ENCODE data around the gene SLC25A33. TPM values are rescaled to one million over a fixed set of nuclear protein-coding genes. Genes with fewer than 3 reads are reported as not detected.
"Not testable (repeated sequence)": the region's sequence is repeated elsewhere in the genome, so short reads cannot be mapped to it uniquely, and the experiment has no call there.

The SLC25A33 gene
- polyA plus RNA-seq, 1 donor (not counting 4 experiments of a cell fraction or from before 2014, with no cell fraction given): 4.5 TPM

DNA sequence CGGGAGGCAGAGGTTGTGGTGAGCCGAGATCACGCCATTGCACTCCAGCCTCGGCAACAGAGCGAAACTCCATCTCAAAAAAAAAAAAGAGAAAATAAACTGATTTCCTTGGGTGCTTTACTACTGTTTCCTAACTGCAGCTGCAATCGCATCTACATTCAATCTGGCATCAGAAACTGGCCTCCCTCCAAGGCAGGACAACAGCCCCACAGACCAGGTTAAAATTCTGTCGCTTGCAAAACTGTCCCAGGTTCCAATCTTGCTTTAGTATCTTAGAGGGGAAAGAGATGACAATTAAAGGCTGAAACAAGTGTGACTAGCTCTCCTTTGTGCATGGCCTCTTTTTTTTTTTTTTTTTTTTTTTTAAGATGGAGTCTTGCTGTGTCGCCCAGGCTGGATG lies 32.4 kb upstream of the SLC25A33 start:
- Histone ChIP-seq H4K20me1 (ENCODE audit: control insufficient read depth, extremely low read depth, insufficient read depth, low read length) (no peaks in the 10 kb centered on the region), H3K79me2 (ENCODE audit: control insufficient read depth, insufficient read depth, low read length) (no peaks in the 10 kb centered on the region), H3K27me3 (ENCODE audit: control insufficient read depth, extremely low read depth, insufficient read depth, low read length) (no peaks in the 10 kb centered on the region), H3K4me3 (ENCODE audit: control insufficient read depth in 2 of 3, extremely low read depth in 1 of 3, insufficient read depth in 2 of 3, low read depth in 1 of 3, low read length in 3 of 3) (no peak overlapping the region), H3K4me2 (ENCODE audit: control insufficient read depth, extremely low read depth, insufficient read depth, low read depth, low read length) (no peak overlapping the region), H3K27ac (ENCODE audit: control insufficient read depth, insufficient read depth, low read length) (no peak overlapping the region), H2AFZ (ENCODE audit: control insufficient read depth, low read length) (no peak overlapping the region), H3K9me3 (ENCODE audit: control insufficient read depth, low read depth, low read length) (no peaks in the 10 kb centered on the region), H3K9ac (ENCODE audit: control insufficient read depth, extremely low read depth, insufficient read depth, low read length) (no peak overlapping the region), H3K9me1 (ENCODE audit: control insufficient read depth, extremely low read depth, insufficient read depth, low read length) (no peaks in the 10 kb centered on the region), H3K36me3 (ENCODE audit: control insufficient read depth in 2 of 2, extremely low read depth in 1 of 2, insufficient read depth in 2 of 2, low read length in 2 of 2) (no peaks in the 10 kb centered on the region), H3K4me1 (ENCODE audit: control insufficient read depth, extremely low read depth, insufficient read depth, low read length) (no peaks in the 10 kb centered on the region)
- dilution Hi-C loops (cut with MboI; ENCODE audit: extremely low pct_ligation_motif_present, low sequenced_read_pairs): no loop called here
- no peak for TF ChIP-seq EZH2 (IDR thresholded peaks at IDR 0.05; ENCODE audit: low read length)
- TF ChIP-seq, protein P1, sequence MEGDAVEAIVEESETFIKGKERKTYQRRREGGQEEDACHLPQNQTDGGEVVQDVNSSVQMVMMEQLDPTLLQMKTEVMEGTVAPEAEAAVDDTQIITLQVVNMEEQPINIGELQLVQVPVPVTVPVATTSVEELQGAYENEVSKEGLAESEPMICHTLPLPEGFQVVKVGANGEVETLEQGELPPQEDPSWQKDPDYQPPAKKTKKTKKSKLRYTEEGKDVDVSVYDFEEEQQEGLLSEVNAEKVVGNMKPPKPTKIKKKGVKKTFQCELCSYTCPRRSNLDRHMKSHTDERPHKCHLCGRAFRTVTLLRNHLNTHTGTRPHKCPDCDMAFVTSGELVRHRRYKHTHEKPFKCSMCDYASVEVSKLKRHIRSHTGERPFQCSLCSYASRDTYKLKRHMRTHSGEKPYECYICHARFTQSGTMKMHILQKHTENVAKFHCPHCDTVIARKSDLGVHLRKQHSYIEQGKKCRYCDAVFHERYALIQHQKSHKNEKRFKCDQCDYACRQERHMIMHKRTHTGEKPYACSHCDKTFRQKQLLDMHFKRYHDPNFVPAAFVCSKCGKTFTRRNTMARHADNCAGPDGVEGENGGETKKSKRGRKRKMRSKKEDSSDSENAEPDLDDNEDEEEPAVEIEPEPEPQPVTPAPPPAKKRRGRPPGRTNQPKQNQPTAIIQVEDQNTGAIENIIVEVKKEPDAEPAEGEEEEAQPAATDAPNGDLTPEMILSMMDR (optimal IDR thresholded peaks at IDR 0.05 in 1 of 3, IDR thresholded peaks at IDR 0.05 in 1 of 3, conservative IDR thresholded peaks at IDR 0.05 in 1 of 3; ENCODE audit: extremely low read depth in 1 of 3, insufficient read depth in 2 of 3, low read length in 3 of 3): no peak
- DNase-seq (ENCODE audit: low read depth, low spot score): no peak
- no peak for FAIRE-seq

DNA sequence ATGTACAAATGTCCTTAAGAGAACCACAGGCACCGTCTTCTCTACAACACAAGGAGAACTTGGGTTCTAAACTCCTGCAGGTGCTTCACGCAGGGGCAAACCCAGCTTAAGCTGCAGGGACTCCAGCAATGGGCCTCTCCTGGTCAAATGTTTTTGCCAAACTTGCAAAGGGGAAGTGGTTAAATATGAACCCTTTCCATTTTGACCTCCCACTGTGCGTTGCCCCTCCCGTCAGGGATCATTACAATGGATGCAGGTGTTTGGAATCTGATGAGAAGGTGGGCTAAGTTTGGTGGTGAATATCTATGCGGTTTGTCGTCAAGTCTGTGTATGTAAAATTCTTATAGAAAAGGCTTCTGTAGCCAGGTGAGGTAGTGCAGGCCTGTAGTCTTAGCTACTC lies 29.1 kb upstream of the SLC25A33 start:
- H3K79me2 ChIP-seq (ENCODE audit: control insufficient read depth, insufficient read depth, low read length): no peaks in the 10 kb centered on the region
- H3K36me3 ChIP-seq (ENCODE audit: control insufficient read depth in 2 of 2, extremely low read depth in 1 of 2, insufficient read depth in 2 of 2, low read length in 2 of 2): no peaks in the 10 kb centered on the region
- H3K4me3 ChIP-seq (ENCODE audit: control insufficient read depth in 2 of 3, extremely low read depth in 1 of 3, insufficient read depth in 2 of 3, low read depth in 1 of 3, low read length in 3 of 3): no peak overlapping the region
- H3K4me2 ChIP-seq (ENCODE audit: control insufficient read depth, extremely low read depth, insufficient read depth, low read depth, low read length): no peak overlapping the region
- H3K4me1 ChIP-seq (ENCODE audit: control insufficient read depth, extremely low read depth, insufficient read depth, low read length): no peaks in the 10 kb centered on the region
- no peak overlapping the region for H3K9ac ChIP-seq (ENCODE audit: control insufficient read depth, extremely low read depth, insufficient read depth, low read length)
- no peak overlapping the region for H3K27ac ChIP-seq (ENCODE audit: control insufficient read depth, insufficient read depth, low read length)
- H3K27me3 ChIP-seq (ENCODE audit: control insufficient read depth, extremely low read depth, insufficient read depth, low read length): no peaks in the 10 kb centered on the region
- H3K9me1 ChIP-seq (ENCODE audit: control insufficient read depth, extremely low read depth, insufficient read depth, low read length): no peaks in the 10 kb centered on the region
- no peak for DNase-seq (ENCODE audit: low read depth, low spot score)
- no peak for FAIRE-seq
- no peak for TF ChIP-seq EZH2 (IDR thresholded peaks at IDR 0.05; ENCODE audit: low read length)
- TF ChIP-seq, protein P1 (optimal IDR thresholded peaks at IDR 0.05 in 1 of 3, IDR thresholded peaks at IDR 0.05 in 1 of 3, conservative IDR thresholded peaks at IDR 0.05 in 1 of 3; ENCODE audit: extremely low read depth in 1 of 3, insufficient read depth in 2 of 3, low read length in 3 of 3): no peak
- dilution Hi-C loops (cut with MboI; ENCODE audit: extremely low pct_ligation_motif_present, low sequenced_read_pairs): no loop called here
- no peak overlapping the region for H2AFZ ChIP-seq (ENCODE audit: control insufficient read depth, low read length)
- no peaks in the 10 kb centered on the region for H3K9me3 ChIP-seq (ENCODE audit: control insufficient read depth, low read depth, low read length)
- H4K20me1 ChIP-seq (ENCODE audit: control insufficient read depth, extremely low read depth, insufficient read depth, low read length): no peaks in the 10 kb centered on the region

DNA sequence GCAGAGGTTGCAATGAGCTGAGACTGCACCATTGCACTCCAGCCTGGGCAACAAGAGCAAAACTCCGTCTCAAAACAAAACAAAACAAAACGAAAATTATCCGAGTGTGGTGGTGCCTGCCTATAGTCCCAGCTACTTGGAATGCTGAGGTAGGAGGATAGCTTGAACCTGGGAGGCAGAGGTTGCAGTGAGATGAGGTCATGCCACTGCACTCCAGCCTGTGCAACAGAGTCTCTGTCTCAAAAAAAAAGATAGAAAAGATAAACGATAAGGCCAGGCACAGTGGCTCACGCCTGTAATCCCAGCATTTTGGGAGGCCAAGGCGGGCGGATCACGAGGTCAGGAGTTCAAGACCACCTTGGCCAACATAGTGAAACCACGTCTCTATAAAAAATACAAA lies 23.7 kb upstream of the SLC25A33 start:
- H3K4me1 ChIP-seq (ENCODE audit: control insufficient read depth, extremely low read depth, insufficient read depth, low read length); H3K27me3 ChIP-seq (ENCODE audit: control insufficient read depth, extremely low read depth, insufficient read depth, low read length); H3K9ac ChIP-seq (ENCODE audit: control insufficient read depth, extremely low read depth, insufficient read depth, low read length); dilution Hi-C loops (cut with MboI; ENCODE audit: extremely low pct_ligation_motif_present, low sequenced_read_pairs); H3K36me3 ChIP-seq (ENCODE audit: control insufficient read depth in 2 of 2, extremely low read depth in 1 of 2, insufficient read depth in 2 of 2, low read length in 2 of 2); H3K9me3 ChIP-seq (ENCODE audit: control insufficient read depth, low read depth, low read length); DNase-seq (ENCODE audit: low read depth, low spot score); H2AFZ ChIP-seq (ENCODE audit: control insufficient read depth, low read length); H3K4me3 ChIP-seq (ENCODE audit: control insufficient read depth in 2 of 3, extremely low read depth in 1 of 3, insufficient read depth in 2 of 3, low read depth in 1 of 3, low read length in 3 of 3); H3K4me2 ChIP-seq (ENCODE audit: control insufficient read depth, extremely low read depth, insufficient read depth, low read depth, low read length); H3K79me2 ChIP-seq (ENCODE audit: control insufficient read depth, insufficient read depth, low read length); H3K9me1 ChIP-seq (ENCODE audit: control insufficient read depth, extremely low read depth, insufficient read depth, low read length); H4K20me1 ChIP-seq (ENCODE audit: control insufficient read depth, extremely low read depth, insufficient read depth, low read length); H3K27ac ChIP-seq (ENCODE audit: control insufficient read depth, insufficient read depth, low read length); FAIRE-seq: not testable (repeated sequence)
